ENCODE measurements around the gene MAGEB1. TPM values are rescaled to one million over a fixed set of nuclear protein-coding genes. Genes with fewer than 3 reads are reported as not detected.

MAGEB1 gene, protein sequence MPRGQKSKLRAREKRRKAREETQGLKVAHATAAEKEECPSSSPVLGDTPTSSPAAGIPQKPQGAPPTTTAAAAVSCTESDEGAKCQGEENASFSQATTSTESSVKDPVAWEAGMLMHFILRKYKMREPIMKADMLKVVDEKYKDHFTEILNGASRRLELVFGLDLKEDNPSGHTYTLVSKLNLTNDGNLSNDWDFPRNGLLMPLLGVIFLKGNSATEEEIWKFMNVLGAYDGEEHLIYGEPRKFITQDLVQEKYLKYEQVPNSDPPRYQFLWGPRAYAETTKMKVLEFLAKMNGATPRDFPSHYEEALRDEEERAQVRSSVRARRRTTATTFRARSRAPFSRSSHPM
- not detected in 2 replicates for total RNA-seq
- polyA plus RNA-seq = not detected in 2 replicates
- polyA plus RNA-seq (2012) = not detected in 2 replicates
- not detected in 2 replicates for polyA minus RNA-seq (ENCODE audit: low replicate concordance)

DNA sequence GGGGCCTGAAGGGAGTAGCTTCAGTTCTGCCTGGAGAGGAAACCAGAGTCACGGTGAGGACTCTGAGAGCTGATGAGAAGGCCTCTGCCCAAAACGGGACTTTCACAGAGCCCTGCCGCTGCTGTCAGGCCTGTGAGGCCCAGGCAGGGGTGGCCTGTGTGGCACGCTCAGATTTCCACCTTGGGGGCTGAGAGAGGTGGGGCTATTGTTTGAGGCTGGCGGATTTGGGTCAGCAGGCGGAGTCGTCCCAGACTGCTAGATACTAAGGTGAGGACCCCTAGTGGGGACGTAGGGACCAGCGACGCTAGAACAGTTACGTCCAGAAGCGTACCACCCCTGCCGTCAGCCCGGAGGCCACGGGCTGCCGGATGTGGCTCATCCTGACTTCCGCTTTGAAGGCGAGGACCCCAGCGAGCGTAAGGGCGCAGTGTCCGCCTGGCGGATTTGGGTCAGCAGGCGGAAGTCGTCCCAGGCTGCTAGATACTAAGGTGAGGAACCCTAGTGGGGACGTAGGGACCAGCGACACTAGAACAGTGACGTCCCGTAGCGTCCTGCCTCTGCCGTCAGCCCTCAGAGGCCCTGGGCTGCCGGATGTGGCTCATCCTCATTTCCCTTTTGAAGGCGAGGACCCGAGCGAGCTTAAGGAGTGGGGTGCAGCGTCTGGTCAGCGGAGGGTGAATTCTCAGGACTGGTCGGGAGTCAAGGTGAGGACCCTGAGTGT is at the start of gene MAGEB1:
Gene MAGEB1 (plus strand): TSS at position 378 of the 721 bp plus-strand sequence. CDS start 3,348 bp downstream, outside the sequence.
- Histone ChIP-seq H3K79me2 (ENCODE audit: control insufficient read depth, insufficient read depth, low read length) (no peaks in the 10 kb centered on the region), H3K4me2 (ENCODE audit: extremely low read depth, insufficient read depth, low read length) (no peak within 1 kb of the TSS), H3K36me3 (ENCODE audit: control insufficient read depth, insufficient read depth, low read length) (no peaks in the 10 kb centered on the region), H3K27ac (ENCODE audit: insufficient read depth, low read length) (no peak within 1 kb of the TSS), H3K9me3 (ENCODE audit: control insufficient read depth, insufficient read depth, low read depth, low read length) (no peaks in the 10 kb centered on the region), H4K20me1 (ENCODE audit: control insufficient read depth, extremely low read depth, insufficient read depth, low read length) (no peaks in the 10 kb centered on the region), H3K27me3 (ENCODE audit: control insufficient read depth, insufficient read depth, low read length) (no peaks in the 10 kb centered on the region), H3K9ac (ENCODE audit: insufficient read depth, low read length) (no peak within 1 kb of the TSS), H3K4me3 (replicated peaks in 1 of 4; ENCODE audit: control extremely low read depth in 1 of 4, insufficient read depth in 1 of 4, low read depth in 3 of 4, low read length in 4 of 4) (no peak within 1 kb of the TSS), H2AFZ (ENCODE audit: low read length) (no peak within 1 kb of the TSS), H3K4me1 (ENCODE audit: control insufficient read depth, extremely low read depth, insufficient read depth, low read length) (no peaks in the 10 kb centered on the region)
- TF ChIP-seq, protein P1, sequence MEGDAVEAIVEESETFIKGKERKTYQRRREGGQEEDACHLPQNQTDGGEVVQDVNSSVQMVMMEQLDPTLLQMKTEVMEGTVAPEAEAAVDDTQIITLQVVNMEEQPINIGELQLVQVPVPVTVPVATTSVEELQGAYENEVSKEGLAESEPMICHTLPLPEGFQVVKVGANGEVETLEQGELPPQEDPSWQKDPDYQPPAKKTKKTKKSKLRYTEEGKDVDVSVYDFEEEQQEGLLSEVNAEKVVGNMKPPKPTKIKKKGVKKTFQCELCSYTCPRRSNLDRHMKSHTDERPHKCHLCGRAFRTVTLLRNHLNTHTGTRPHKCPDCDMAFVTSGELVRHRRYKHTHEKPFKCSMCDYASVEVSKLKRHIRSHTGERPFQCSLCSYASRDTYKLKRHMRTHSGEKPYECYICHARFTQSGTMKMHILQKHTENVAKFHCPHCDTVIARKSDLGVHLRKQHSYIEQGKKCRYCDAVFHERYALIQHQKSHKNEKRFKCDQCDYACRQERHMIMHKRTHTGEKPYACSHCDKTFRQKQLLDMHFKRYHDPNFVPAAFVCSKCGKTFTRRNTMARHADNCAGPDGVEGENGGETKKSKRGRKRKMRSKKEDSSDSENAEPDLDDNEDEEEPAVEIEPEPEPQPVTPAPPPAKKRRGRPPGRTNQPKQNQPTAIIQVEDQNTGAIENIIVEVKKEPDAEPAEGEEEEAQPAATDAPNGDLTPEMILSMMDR (conservative IDR thresholded peaks at IDR 0.05 in 1 of 2, IDR thresholded peaks at IDR 0.05 in 1 of 2; ENCODE audit: low read depth in 1 of 2, low read length in 2 of 2) = no peak
- no peak for TF ChIP-seq EZH2 (IDR thresholded peaks at IDR 0.05; ENCODE audit: low read length, missing control alignments)
- DNase-seq (ENCODE audit: low read depth in 2 of 2) = no peak

DNA sequence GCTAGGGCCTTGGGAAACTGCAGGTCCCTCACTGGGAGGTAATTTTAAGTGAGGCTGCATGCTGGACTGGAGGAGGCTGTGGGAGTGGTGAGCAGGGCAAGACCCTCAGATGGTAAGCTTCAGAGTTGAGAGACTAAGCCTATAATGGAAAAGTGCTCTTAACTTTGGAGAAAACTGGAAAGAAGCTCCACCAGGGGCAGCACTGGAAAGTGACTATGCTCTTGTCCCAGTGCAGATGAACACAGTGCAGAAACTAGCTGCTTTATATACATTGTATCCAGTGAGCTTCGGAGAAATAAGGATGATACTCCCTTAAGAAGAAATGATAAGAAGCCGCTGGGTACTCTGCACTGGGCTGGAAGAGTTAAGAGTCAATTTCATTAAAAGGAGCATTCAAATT is 34.8 kb upstream of the MAGEB1 start:
- Histone ChIP-seq H3K4me3 (replicated peaks in 1 of 4; ENCODE audit: control extremely low read depth in 1 of 4, insufficient read depth in 1 of 4, low read depth in 3 of 4, low read length in 4 of 4) (no peak overlapping the region), H4K20me1 (ENCODE audit: control insufficient read depth, extremely low read depth, insufficient read depth, low read length) (no peaks in the 10 kb centered on the region), H3K9me3 (ENCODE audit: control insufficient read depth, insufficient read depth, low read depth, low read length) (no peaks in the 10 kb centered on the region), H3K27me3 (ENCODE audit: control insufficient read depth, insufficient read depth, low read length) (no peaks in the 10 kb centered on the region), H3K9ac (ENCODE audit: insufficient read depth, low read length) (no peak overlapping the region), H3K27ac (ENCODE audit: insufficient read depth, low read length) (no peak overlapping the region), H3K4me1 (ENCODE audit: control insufficient read depth, extremely low read depth, insufficient read depth, low read length) (no peaks in the 10 kb centered on the region), H3K36me3 (ENCODE audit: control insufficient read depth, insufficient read depth, low read length) (no peaks in the 10 kb centered on the region), H3K79me2 (ENCODE audit: control insufficient read depth, insufficient read depth, low read length) (no peaks in the 10 kb centered on the region), H2AFZ (ENCODE audit: low read length) (no peak overlapping the region), H3K4me2 (ENCODE audit: extremely low read depth, insufficient read depth, low read length) (no peak overlapping the region)
- no peak for DNase-seq (ENCODE audit: low read depth in 2 of 2)
- no peak for TF ChIP-seq EZH2 (IDR thresholded peaks at IDR 0.05; ENCODE audit: low read length, missing control alignments)
- TF ChIP-seq, protein P1 (conservative IDR thresholded peaks at IDR 0.05 in 1 of 2, IDR thresholded peaks at IDR 0.05 in 1 of 2; ENCODE audit: low read depth in 1 of 2, low read length in 2 of 2) = no peak

DNA sequence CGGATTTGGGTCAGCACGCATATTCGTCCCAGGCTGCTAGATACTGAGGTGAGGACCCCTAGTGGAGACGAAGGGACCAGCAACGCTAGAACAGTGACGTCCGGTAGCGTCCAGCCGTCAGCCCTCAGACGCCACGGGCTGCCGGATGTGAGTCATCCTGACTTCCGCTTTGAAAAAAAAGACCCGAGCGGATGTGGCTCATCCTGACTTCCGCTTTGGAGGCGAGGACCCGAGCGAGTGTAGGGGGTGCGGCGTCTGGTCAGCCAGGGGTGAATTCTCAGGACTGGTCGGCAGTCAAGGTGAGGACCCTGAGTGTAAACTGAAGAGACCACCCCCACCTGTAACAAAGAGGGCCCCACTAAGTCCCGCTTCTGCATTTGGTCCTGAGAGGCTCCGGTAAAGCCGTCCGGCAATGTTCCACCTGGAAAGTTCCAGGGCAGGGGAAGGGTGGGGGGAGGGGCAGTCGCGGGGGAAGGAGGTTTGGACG is 31.5 kb upstream of the MAGEB1 start, which contains the start of gene MAGEB2:
Gene MAGEB2 (plus strand): TSS at position 207 of the 487 bp plus-strand sequence. CDS start 3,018 bp downstream, outside the sequence.
- DNase-seq (ENCODE audit: low read depth in 2 of 2) = no peak
- H3K4me2 ChIP-seq (ENCODE audit: extremely low read depth, insufficient read depth, low read length) = no peak within 1 kb of the TSS
- H3K27me3 ChIP-seq (ENCODE audit: control insufficient read depth, insufficient read depth, low read length) = no peaks in the 10 kb centered on the region
- no peaks in the 10 kb centered on the region for H4K20me1 ChIP-seq (ENCODE audit: control insufficient read depth, extremely low read depth, insufficient read depth, low read length)
- H3K9me3 ChIP-seq (ENCODE audit: control insufficient read depth, insufficient read depth, low read depth, low read length) = no peaks in the 10 kb centered on the region
- H3K9ac ChIP-seq (ENCODE audit: insufficient read depth, low read length) = no peak within 1 kb of the TSS
- no peak within 1 kb of the TSS for H3K4me3 ChIP-seq (replicated peaks in 1 of 4; ENCODE audit: control extremely low read depth in 1 of 4, insufficient read depth in 1 of 4, low read depth in 3 of 4, low read length in 4 of 4)
- TF ChIP-seq, protein P1 (conservative IDR thresholded peaks at IDR 0.05 in 1 of 2, IDR thresholded peaks at IDR 0.05 in 1 of 2; ENCODE audit: low read depth in 1 of 2, low read length in 2 of 2) = no peak
- no peak for TF ChIP-seq EZH2 (IDR thresholded peaks at IDR 0.05; ENCODE audit: low read length, missing control alignments)
- no peaks in the 10 kb centered on the region for H3K4me1 ChIP-seq (ENCODE audit: control insufficient read depth, extremely low read depth, insufficient read depth, low read length)
- no peak within 1 kb of the TSS for H2AFZ ChIP-seq (ENCODE audit: low read length)
- H3K79me2 ChIP-seq (ENCODE audit: control insufficient read depth, insufficient read depth, low read length) = no peaks in the 10 kb centered on the region
- H3K36me3 ChIP-seq (ENCODE audit: control insufficient read depth, insufficient read depth, low read length) = no peaks in the 10 kb centered on the region
- H3K27ac ChIP-seq (ENCODE audit: insufficient read depth, low read length) = no peak within 1 kb of the TSS

Data from fibroblast of lung (primary cell).